Embryonic facial prominence (tissue), 1 donor: Measurements from ENCODE around the gene CPN2.

Experiments
- DNase-seq: peaks from one replicate; pipeline ENCODE4 v3.0.0-alpha.2; 2016; ENCODE audit errors: extremely low spot score

Gene CPN2

GRCh38 chr3:194294895-194295214, 56.3 kb downstream of the CPN2 start:
- no peak for DNase-seq

GRCh38 chr3:194294199-194294894, 56.8 kb downstream of the CPN2 start:
- no peak for DNase-seq

GRCh38 chr3:194293546-194294198, 57.5 kb downstream of the CPN2 start:
- DNase-seq = no peak

- no peak for DNase-seq
These were observed 58.8 kb downstream of the CPN2 start for GRCh38 chr3:194292331-194292730.
